ENCODE results near the gene MVK.

The MVK gene

GRCh38 chr12:109638735-109639134, 65.1 kb downstream of the MVK start:
- intact Hi-C loops (cut with DNase I): no loop called here
- no peak for DNase-seq

GRCh38 chr12:109639151-109639872, 65.7 kb downstream of the MVK start:
- DNase-seq: no peak
- intact Hi-C loops (cut with DNase I): no loop called here

DNA sequence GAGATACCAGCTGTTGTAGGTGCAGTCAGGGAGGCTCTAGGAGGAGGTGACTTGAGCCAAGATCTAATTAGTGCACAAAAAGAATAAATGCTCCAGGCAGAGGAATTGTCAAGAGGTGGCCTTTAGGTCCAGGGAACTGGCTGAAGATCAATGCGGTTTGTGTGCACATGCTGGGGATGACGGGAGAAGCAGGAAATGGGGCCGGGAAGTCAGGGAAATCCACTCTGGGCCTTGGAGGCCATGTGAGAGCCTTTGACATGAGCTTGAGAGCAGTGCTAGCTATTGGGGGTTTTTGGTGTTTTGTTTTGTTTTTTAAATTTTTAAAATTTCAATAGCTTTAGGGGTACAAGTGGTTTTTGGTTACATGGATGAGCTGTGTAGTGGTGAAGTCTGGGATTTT, 67.4 kb downstream of the MVK start:
- intact Hi-C loops (cut with DNase I): no loop called here

GRCh38 chr12:109641422-109641821, 67.8 kb downstream of the MVK start:
- no peak for DNase-seq
- intact Hi-C loops (cut with DNase I): no loop called here

More for the DNA sequence above, 67.4 kb downstream of the MVK start:
- DNase-seq: no peak

DNA sequence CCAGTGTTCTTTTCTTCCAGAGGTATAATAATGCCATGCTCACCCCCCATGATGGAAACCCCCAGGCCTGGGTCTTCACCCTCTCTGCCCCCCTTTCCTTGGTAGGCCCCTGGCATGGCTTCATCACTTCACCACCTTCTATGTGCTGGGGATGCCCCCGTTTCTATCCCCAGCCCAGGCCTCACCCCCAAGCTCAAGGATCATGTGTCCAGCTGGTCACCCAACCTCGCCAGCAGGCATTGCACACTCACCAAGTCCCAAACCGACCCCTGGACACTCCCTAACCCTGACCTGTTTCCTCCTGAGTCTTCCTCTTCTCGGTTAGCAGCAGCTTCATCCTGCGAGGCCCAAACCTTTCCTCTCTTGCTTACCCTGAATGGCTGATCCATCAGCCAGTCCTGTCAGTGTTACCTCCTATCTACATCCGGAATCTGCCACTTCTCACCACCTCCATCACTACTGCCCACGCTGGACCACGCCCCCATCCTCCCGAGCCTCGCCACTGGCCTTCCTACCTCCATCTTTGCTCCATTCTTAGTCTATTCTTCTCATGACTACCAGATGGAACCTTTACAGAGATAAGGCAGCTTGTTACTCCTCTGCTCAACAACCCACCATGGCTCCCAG, 69.0 kb downstream of the MVK start:
- DNase-seq: no peak
- intact Hi-C loops (cut with DNase I): no loop called here

DNA sequence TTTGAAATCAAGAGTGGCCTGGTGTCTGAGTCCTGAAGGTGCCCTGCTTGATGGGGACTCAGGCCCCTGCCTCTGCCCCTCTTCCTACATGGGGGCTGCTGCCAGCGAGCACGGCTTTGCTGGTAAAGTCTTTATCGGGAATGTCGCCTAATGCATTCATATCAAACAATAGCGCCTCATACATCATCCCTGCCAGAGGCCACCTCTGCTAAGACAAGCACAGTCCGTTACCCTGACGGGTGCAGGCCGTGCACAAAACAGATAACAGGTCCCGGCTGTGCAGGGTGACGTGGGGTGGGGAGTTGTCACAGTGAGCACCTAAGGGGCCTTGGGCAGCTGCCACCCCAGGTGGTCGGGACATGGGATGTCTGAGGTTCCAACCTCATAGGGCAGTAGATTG, 71.6 kb downstream of the MVK start:
- DNase-seq: no peak
- intact Hi-C loops (cut with DNase I): no loop called here

GRCh38 chr12:109645708-109646107, 72.1 kb downstream of the MVK start:
- intact Hi-C loops (cut with DNase I): no loop called here
- no peak for DNase-seq
